SHP77 treated with DMSO at 0.1 percent for 48 hours (cell line): ENCODE measurements around the gene HILPDA.
"Not testable (repeated sequence)": the region's sequence is repeated elsewhere in the genome, so short reads cannot be mapped to it uniquely, and the experiment has no call there.

ENCODE experiments used
- DNase-seq: peaks from one replicate; lab custom pipeline; 2025; lab: John Stamatoyannopoulos, UW

The HILPDA gene

DNA sequence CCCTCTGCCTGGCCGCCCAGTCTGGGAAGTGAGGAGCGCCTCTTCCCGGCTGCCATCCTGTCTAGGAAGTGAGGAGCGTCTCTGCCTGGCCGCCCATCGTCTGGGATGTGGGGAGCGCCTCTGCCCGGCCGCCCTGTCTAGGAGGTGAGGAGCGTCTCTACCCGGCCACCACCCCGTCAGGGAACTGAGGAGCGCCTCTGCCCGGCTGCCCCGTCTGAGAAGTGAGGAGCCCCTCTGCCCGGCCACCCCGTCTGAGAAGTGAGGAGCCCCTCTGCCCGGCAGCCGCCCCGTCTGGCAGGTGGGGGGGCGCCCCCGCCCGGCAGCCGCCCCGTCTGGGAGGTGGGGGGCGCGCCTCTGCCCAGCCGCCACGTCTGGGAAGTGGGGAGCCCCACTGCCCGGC, 7.7 kb downstream of the HILPDA start:
- not testable (repeated sequence) for DNase-seq

- DNase-seq, result not testable (repeated sequence)
Measured at GRCh38 chr7:128463933-128464332, 8.3 kb downstream of the HILPDA start.

- DNase-seq, result not testable (repeated sequence)
Measured at GRCh38 chr7:128466871-128467270, 11.2 kb downstream of the HILPDA start.

GRCh38 chr7:128476402-128477335, 21.0 kb downstream of the HILPDA start, which contains the start of gene METTL2B:
Gene METTL2B, plus strand, starts transcription at chr7:128476748. Its CDS starts 18 bp downstream, at chr7:128476766.
- DNase-seq, result peak; percentile 79

- DNase-seq, result not testable (repeated sequence)
Measured at GRCh38 chr7:128477336-128477690, 21.6 kb downstream of the HILPDA start.

DNA sequence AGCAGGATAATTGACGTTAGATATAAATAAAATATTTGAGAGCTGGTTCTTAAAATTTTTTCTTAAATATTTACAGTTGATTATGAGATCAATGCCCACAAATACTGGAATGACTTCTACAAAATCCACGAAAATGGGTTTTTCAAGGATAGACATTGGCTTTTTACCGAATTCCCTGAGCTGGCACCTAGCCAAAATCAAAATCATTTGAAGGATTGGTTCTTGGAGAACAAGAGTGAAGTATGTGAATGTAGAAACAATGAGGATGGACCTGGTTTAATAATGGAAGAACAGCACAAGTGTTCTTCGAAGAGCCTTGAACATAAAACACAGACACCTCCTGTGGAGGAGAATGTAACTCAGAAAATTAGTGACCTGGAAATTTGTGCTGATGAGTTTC, 23.4 kb downstream of the HILPDA start:
- not testable (repeated sequence) for DNase-seq

DNA sequence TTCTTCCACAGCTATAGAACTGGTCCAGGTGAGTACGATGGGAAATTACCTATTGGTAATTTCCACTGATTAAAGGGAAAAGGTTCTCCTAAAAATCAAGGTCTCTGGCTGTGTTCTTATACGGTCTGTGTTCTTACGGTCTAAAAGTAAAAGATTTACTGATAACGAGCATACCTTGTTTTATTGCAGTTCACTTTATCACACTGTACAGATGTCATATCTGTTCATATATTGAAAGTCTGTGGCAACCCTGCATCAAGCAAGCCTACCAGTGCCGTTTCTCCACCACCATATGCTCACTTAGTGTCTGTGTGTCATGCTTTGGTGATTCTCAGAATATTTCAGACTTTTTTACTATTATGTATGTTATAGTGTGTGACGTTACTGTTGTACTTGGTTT, 32.5 kb downstream of the HILPDA start:
- not testable (repeated sequence) for DNase-seq

DNA sequence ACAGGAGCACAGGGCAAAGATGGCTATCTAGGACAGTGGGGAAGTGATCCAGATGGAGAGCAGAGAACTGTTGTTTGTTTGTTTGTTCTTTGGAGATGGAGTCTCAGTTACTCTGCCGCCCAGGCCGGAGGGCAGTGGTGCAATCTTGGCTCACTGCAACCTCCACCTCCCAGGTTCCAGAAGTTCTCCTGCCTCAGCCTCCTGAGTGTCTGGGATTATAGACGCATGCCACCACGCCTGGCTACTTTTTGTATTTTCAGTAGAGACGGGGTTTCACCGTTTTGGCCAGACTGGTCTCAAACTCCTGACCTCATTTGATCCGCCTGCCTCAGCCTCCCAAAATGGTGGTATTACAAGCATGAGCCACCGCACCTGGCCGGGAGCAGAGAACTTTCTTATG, 41.7 kb downstream of the HILPDA start:
- no peak for DNase-seq

GRCh38 chr7:128505416-128505815, 49.7 kb downstream of the HILPDA start:
- DNase-seq, result not testable (repeated sequence)

DNA sequence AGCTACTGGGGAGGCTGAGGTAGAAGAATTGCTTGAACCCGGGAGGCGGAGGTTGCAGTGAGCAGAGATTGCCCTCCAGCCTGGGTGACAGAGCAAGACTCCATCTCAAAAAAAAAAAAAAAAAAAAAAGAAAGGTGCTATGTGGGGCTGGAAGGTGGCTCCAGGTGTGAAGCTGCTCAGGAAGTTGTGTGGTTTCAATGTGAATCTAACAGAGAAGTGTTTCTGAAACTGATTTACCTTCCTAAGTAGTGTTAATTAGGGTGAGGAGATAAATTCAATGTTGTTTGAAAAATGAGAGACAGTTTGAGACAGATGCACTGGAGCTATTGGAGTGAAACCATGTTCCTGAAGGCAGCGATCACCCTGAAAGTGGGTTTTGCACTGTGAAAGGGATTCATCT, 51.1 kb downstream of the HILPDA start:
- DNase-seq, result not testable (repeated sequence)

DNA sequence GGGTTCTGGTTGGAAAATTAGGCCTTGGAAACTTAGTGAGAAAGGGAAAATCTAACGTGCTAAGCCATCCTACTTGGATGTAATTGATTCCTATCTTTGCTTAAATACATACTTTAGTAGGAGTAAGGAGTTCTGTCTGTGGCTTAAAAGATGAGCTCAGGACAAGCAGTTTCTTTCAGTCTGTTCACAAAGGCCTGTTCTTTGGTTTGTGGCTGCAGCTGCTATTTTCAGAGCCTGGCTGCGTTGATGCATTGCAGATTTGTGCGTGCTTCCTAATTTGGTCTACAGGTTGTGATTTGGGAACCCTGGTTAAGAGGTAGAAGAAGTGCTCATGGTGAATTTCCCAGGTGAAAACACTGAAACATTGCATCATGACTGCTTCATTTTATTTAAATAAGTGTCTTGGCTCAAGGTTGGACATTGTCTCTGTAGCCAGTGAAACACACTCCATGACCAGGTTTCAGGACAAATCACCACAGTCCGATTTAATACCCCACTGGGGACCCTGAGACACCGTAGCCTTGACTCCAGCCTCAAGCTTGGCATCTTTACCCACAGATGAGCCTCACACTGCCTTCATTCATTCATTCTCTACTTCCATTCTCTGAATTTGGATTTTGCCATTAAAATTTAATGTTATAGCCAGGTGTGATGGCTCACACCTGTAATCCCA, 51.8 kb downstream of the HILPDA start:
- not testable (repeated sequence) for DNase-seq
